SK-N-MC (cell line): Measurements from ENCODE around the gene ARRDC2.

Source experiments
- EZH2 ChIP-seq: fragments of 200-600 bp; sonication (generic); IDR thresholded peaks from one replicate; pipeline ENCODE4 v1.6.1; 2017; ENCODE audit warnings: antibody characterized with exemption
- POLR2AphosphoS5 ChIP-seq: IDR thresholded peaks from 2 replicates; pipeline ENCODE4 v1.6.1; 2012; ENCODE audit warnings: mild to moderate bottlenecking, low read depth, low read length, borderline replicate concordance

GRCh38 chr19:18051887-18052286, 43.9 kb downstream of the ARRDC2 start:
- no peak for TF ChIP-seq EZH2
- no peak for TF ChIP-seq POLR2AphosphoS5
